Tibial artery (tissue), 4 donors: Measurements from ENCODE around the gene EVI2B.
A peak's percentile ranks its signal among the peaks of the same experiment; 100 is the strongest.

ENCODE experiments used
- DNase-seq, 2 donors: peaks; one replicate each; pipeline ENCODE4 v3.0.0-alpha.2; 2019
- H3K27ac ChIP-seq, 2 donors: fragments of 200-600 bp; sonication (generic) in 1 of 2; 1 replicate in 1 of 2; 2 replicates in 1 of 2; pipeline ENCODE4 v1.5.1; 2018 to 2019; ENCODE audit warnings: mild to moderate bottlenecking in 1 of 2
- H3K27me3 ChIP-seq, 2 donors: fragments of 200-600 bp; sonication (generic) in 1 of 2; one replicate each; pipeline versions ENCODE4 v1.5.1 to v1.6.0; 2016 to 2019
- H3K36me3 ChIP-seq, 3 donors: fragments of 200-600 bp; sonication (generic) in 2 of 3; one replicate each; pipeline ENCODE4 v1.5.1; 2016 to 2019; ENCODE audit warnings: mild to moderate bottlenecking in 2 of 3
- H3K4me1 ChIP-seq, 4 donors: fragments of 200-600 bp; sonication (generic) in 2 of 4; 1 replicate in 3 of 4; 2 replicates in 1 of 4; pipeline ENCODE4 v1.5.1; 2016 to 2019
- H3K4me3 ChIP-seq, 2 donors: fragments of 200-600 bp; sonication (generic) in 1 of 2; 1 replicate in 1 of 2; 2 replicates in 1 of 2; pipeline ENCODE4 v1.5.1; 2018 to 2019; ENCODE audit warnings: mild to moderate bottlenecking in 2 of 2
- H3K9me3 ChIP-seq, 3 donors: fragments of 200-600 bp; sonication (generic) in 1 of 3; one replicate each; pipeline ENCODE4 v1.5.1; 2016 to 2019
- CTCF ChIP-seq, 2 experiments: fragments of 200-600 bp in 1 of 2; fragments of 450-650 bp in 1 of 2; IDR thresholded peaks; one replicate each; pipeline ENCODE4 v1.5.1; 2017 to 2019; ENCODE audit warnings: antibody characterized with exemption in 2 of 2, mild to moderate bottlenecking in 1 of 2, moderate library complexity in 1 of 2
- intact Hi-C: fragments of 100-400 bp; cut with DNase I; formaldehyde crosslinking; loops from one replicate; pipeline ENCODE4 v1.15.0; 2023; ENCODE audit warnings: low total_unique reads

Gene EVI2B

GRCh38 chr17:31275116-31275515 is 38.7 kb downstream of the EVI2B start:
- H3K27me3 ChIP-seq = no peaks in the 10 kb centered on the region
- peaks cover 0 to 4% (median 1%) of the 10 kb centered on the region in 4 donors for H3K4me1 ChIP-seq
- peaks cover 9 to 26% (median 17%) of the 10 kb centered on the region in 3 donors for H3K36me3 ChIP-seq
- H3K27ac ChIP-seq = no peak overlapping the region
- intact Hi-C loops = no loop called here
- no peaks in the 10 kb centered on the region for H3K9me3 ChIP-seq
- no peak overlapping the region for H3K4me3 ChIP-seq
- no peak for TF ChIP-seq CTCF (IDR thresholded peaks at IDR 0.05)
- DNase-seq = no peak

- Histone ChIP-seq H3K9me3 (no peaks in the 10 kb centered on the region), H3K4me3 (no peak overlapping the region), H3K36me3 (peaks cover 9 to 32% (median 17%) of the 10 kb centered on the region in 3 donors), H3K27ac (no peak overlapping the region), H3K4me1 (peaks cover 0 to 13% (median 10%) of the 10 kb centered on the region in 4 donors), H3K27me3 (no peaks in the 10 kb centered on the region)
- no peak for TF ChIP-seq CTCF (IDR thresholded peaks at IDR 0.05)
- intact Hi-C loops = no loop called here
- no peak for DNase-seq
Observed at GRCh38 chr17:31274252-31274651, 39.6 kb downstream of the EVI2B start.

GRCh38 chr17:31273516-31273915 is 40.3 kb downstream of the EVI2B start:
- no peak overlapping the region for H3K27ac ChIP-seq

GRCh38 chr17:31272803-31273202 is 41.1 kb downstream of the EVI2B start:
- H3K27ac ChIP-seq = no peak overlapping the region
- TF ChIP-seq CTCF (IDR thresholded peaks at IDR 0.05) = no peak
- intact Hi-C loops = no loop called here
- DNase-seq = no peak
- peaks cover 0 to 27% (median 18%) of the 10 kb centered on the region in 4 donors for H3K4me1 ChIP-seq
- no peaks in the 10 kb centered on the region for H3K9me3 ChIP-seq
- H3K27me3 ChIP-seq = no peaks in the 10 kb centered on the region
- H3K36me3 ChIP-seq = peaks cover 9 to 29% (median 16%) of the 10 kb centered on the region in 3 donors
- H3K4me3 ChIP-seq = no peak overlapping the region

More at GRCh38 chr17:31273516-31273915, 40.3 kb downstream of the EVI2B start:
- DNase-seq = no peak
- Histone ChIP-seq H3K36me3 (peaks cover 9 to 29% (median 17%) of the 10 kb centered on the region in 3 donors), H3K4me1 (peaks cover 0 to 20% (median 17%) of the 10 kb centered on the region in 4 donors), H3K4me3 (no peak overlapping the region), H3K9me3 (no peaks in the 10 kb centered on the region), H3K27me3 (no peaks in the 10 kb centered on the region)
- no peak for TF ChIP-seq CTCF (IDR thresholded peaks at IDR 0.05)
- intact Hi-C loops = no loop called here

- H3K9me3 ChIP-seq = no peaks in the 10 kb centered on the region
- peaks cover 3 to 24% (median 10%) of the 10 kb centered on the region in 3 donors for H3K36me3 ChIP-seq
- peaks cover 0 to 29% (median 18%) of the 10 kb centered on the region in 4 donors for H3K4me1 ChIP-seq
- no peak overlapping the region for H3K4me3 ChIP-seq
- no peaks in the 10 kb centered on the region for H3K27me3 ChIP-seq
- no peak for DNase-seq
- TF ChIP-seq CTCF (IDR thresholded peaks at IDR 0.05) = no peak
- intact Hi-C loops = no loop called here
- no peak overlapping the region for H3K27ac ChIP-seq
Observed at GRCh38 chr17:31272236-31272635, 41.6 kb downstream of the EVI2B start.

- no peak for TF ChIP-seq CTCF (IDR thresholded peaks at IDR 0.05)
- H3K27me3 ChIP-seq = no peaks in the 10 kb centered on the region
- intact Hi-C loops = no loop called here
- H3K27ac ChIP-seq = peak overlapping the region; percentile 8 to 51
- H3K9me3 ChIP-seq = no peaks in the 10 kb centered on the region
- peaks cover 6 to 32% (median 14%) of the 10 kb centered on the region in 3 donors for H3K36me3 ChIP-seq
- H3K4me1 ChIP-seq = peaks cover 0 to 29% (median 18%) of the 10 kb centered on the region in 4 donors
- no peak overlapping the region for H3K4me3 ChIP-seq
- DNase-seq = peak; percentile 32 to 66
Observed at GRCh38 chr17:31269578-31269983, 44.3 kb downstream of the EVI2B start.
